Fibroblast of lung (primary cell): ENCODE measurements around the gene RIT2. TPM values are rescaled to one million over a fixed set of nuclear protein-coding genes. Genes with fewer than 3 reads are reported as not detected.

Experiments
- DNase-seq, 2 donors: peaks; one replicate each; pipeline versions ENCODE4 v3.0.0 to v3.0.0-alpha.2; 2010; ENCODE audit warnings: low read depth in 2 of 2
- H2AFZ ChIP-seq: 2 replicates; pipeline ENCODE4 v1.5.1; 2012; ENCODE audit warnings: low read length, control low read depth, inconsistent platforms
- H3K27ac ChIP-seq: 2 replicates; pipeline ENCODE4 v1.5.1; 2011; ENCODE audit warnings: low read length, control low read depth; ENCODE audit not compliant: insufficient read depth
- H3K27me3 ChIP-seq: 2 replicates; pipeline ENCODE4 v1.5.1; 2011; ENCODE audit warnings: mild to moderate bottlenecking, low read length; ENCODE audit not compliant: control insufficient read depth, insufficient read depth
- H3K36me3 ChIP-seq: 2 replicates; pipeline ENCODE4 v1.5.1; 2011; ENCODE audit warnings: low read length; ENCODE audit not compliant: control insufficient read depth, insufficient read depth
- H3K4me1 ChIP-seq: 2 replicates; pipeline ENCODE4 v1.5.1; 2011; ENCODE audit warnings: low read length; ENCODE audit not compliant: control insufficient read depth, insufficient read depth; ENCODE audit errors: extremely low read depth
- H3K4me2 ChIP-seq: 2 replicates; pipeline ENCODE4 v1.5.1; 2011; ENCODE audit warnings: low read length, control low read depth; ENCODE audit not compliant: insufficient read depth; ENCODE audit errors: extremely low read depth
- H3K4me3 ChIP-seq, 4 experiments: fragments of 200-600 bp in 1 of 4; sonication (generic) in 1 of 4; replicated peaks in 1 of 4; 2 replicates each; pipeline ENCODE4 v1.5.1; 2011 to 2016; ENCODE audit warnings: low read length in 4 of 4, low read depth in 3 of 4, mild to moderate bottlenecking in 3 of 4, control low read depth in 2 of 4, inconsistent platforms in 1 of 4, mixed read lengths in 1 of 4; ENCODE audit not compliant: insufficient read depth in 1 of 4; ENCODE audit errors: control extremely low read depth in 1 of 4
- H3K79me2 ChIP-seq: 2 replicates; pipeline ENCODE4 v1.5.1; 2012; ENCODE audit warnings: mild to moderate bottlenecking, low read length, inconsistent platforms; ENCODE audit not compliant: control insufficient read depth, insufficient read depth
- H3K9ac ChIP-seq: 2 replicates; pipeline ENCODE4 v1.5.1; 2011; ENCODE audit warnings: mild to moderate bottlenecking, low read length, control low read depth; ENCODE audit not compliant: insufficient read depth
- H3K9me3 ChIP-seq: 2 replicates; pipeline ENCODE4 v1.5.1; 2012; ENCODE audit warnings: low read depth, low read length; ENCODE audit not compliant: control insufficient read depth, insufficient read depth
- H4K20me1 ChIP-seq: 2 replicates; pipeline ENCODE4 v1.5.1; 2011; ENCODE audit warnings: low read length; ENCODE audit not compliant: control insufficient read depth, insufficient read depth; ENCODE audit errors: extremely low read depth
- EZH2 ChIP-seq: IDR thresholded peaks from 2 replicates; pipeline ENCODE4 v1.5.1; 2012; ENCODE audit warnings: low read length, control low read depth, mild to moderate bottlenecking; ENCODE audit errors: missing control alignments
- polyA plus RNA-seq, 2 donors: library from polyadenylated mRNA; depleted of rRNA in 1 of 2; stranded (reverse) in 1 of 2; unstranded in 1 of 2; fragments of >200 nt; gene quantifications; 2 replicates each; pipeline ENCODE4 v1.2.1, GENCODE V29; 2011 to 2012; ENCODE audit warnings: missing spikeins in 1 of 2
- total RNA-seq: library from RNA; depleted of rRNA; stranded (reverse); fragments of >200 nt; gene quantifications from 2 replicates; pipeline ENCODE4 v1.2.1, GENCODE V29; 2014
- TF ChIP-seq, protein P1 (sequence below), 2 donors: IDR thresholded peaks in 1 of 2; conservative IDR thresholded peaks in 1 of 2; 1 replicate in 1 of 2; 2 replicates in 1 of 2; pipeline ENCODE4 v1.5.1; 2011 to 2012; ENCODE audit warnings: low read length in 2 of 2, control low read depth in 1 of 2, inconsistent platforms in 1 of 2, low read depth in 1 of 2, mild to moderate bottlenecking in 1 of 2

RIT2 gene
- total and polyA plus RNA-seq, 2 donors (not counting 1 experiment from before 2014, with no cell fraction given), result not detected

- TF ChIP-seq, protein P1, sequence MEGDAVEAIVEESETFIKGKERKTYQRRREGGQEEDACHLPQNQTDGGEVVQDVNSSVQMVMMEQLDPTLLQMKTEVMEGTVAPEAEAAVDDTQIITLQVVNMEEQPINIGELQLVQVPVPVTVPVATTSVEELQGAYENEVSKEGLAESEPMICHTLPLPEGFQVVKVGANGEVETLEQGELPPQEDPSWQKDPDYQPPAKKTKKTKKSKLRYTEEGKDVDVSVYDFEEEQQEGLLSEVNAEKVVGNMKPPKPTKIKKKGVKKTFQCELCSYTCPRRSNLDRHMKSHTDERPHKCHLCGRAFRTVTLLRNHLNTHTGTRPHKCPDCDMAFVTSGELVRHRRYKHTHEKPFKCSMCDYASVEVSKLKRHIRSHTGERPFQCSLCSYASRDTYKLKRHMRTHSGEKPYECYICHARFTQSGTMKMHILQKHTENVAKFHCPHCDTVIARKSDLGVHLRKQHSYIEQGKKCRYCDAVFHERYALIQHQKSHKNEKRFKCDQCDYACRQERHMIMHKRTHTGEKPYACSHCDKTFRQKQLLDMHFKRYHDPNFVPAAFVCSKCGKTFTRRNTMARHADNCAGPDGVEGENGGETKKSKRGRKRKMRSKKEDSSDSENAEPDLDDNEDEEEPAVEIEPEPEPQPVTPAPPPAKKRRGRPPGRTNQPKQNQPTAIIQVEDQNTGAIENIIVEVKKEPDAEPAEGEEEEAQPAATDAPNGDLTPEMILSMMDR (conservative IDR thresholded peaks at IDR 0.05 in 1 of 2, IDR thresholded peaks at IDR 0.05 in 1 of 2; ENCODE audit: low read depth in 1 of 2, low read length in 2 of 2), result no peak
- no peak for TF ChIP-seq EZH2
- no peak overlapping the region for H3K9ac ChIP-seq
Measured at GRCh38 chr18:42780171-42780570, 335.3 kb downstream of the RIT2 start.

DNA sequence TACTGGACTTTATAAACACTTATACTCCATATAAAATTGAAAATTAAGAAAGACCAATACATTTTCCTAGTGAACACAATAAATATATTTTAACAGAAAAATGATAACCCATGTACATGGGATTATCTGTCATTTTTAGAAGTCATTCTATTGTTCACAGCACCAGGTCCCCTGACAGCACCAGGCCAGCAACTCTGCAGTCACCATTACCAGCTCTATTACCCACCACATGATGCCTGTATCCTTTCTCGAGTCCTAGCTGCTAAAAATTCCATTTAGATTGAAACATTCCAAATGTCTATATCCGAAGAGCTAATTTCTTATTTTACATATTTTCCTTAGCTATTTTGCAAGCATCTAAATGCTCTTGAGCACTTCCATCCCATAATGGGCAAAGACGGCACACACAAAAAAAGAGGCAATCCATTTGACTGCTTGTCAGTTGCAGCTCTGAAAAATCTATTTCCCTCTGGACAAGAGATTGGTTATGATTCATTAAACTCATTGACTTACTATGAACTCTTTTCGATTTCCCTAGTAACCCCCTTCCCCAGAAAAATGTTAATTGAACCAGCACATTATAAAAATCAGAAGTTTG lies 336.9 kb downstream of the RIT2 start:
- Histone ChIP-seq H4K20me1 (no peaks in the 10 kb centered on the region), H3K4me2 (no peak overlapping the region), H3K4me3 (no peak overlapping the region), H3K36me3 (no peaks in the 10 kb centered on the region), H3K27ac (no peak overlapping the region), H3K9ac (no peak overlapping the region), H3K79me2 (no peaks in the 10 kb centered on the region), H2AFZ (no peak overlapping the region), H3K9me3 (no peaks in the 10 kb centered on the region), H3K4me1 (no peaks in the 10 kb centered on the region), H3K27me3 (no peaks in the 10 kb centered on the region)
- TF ChIP-seq EZH2, result no peak
- TF ChIP-seq, protein P1 (conservative IDR thresholded peaks at IDR 0.05 in 1 of 2, IDR thresholded peaks at IDR 0.05 in 1 of 2; ENCODE audit: low read depth in 1 of 2, low read length in 2 of 2), result no peak
- DNase-seq, result no peak

More at GRCh38 chr18:42780171-42780570, 335.3 kb downstream of the RIT2 start:
- no peak for DNase-seq
- H4K20me1 ChIP-seq, result no peaks in the 10 kb centered on the region
- H2AFZ ChIP-seq, result no peak overlapping the region
- no peaks in the 10 kb centered on the region for H3K36me3 ChIP-seq
- no peaks in the 10 kb centered on the region for H3K4me1 ChIP-seq
- H3K4me2 ChIP-seq, result no peak overlapping the region
- no peaks in the 10 kb centered on the region for H3K9me3 ChIP-seq
- H3K4me3 ChIP-seq, result no peak overlapping the region
- no peaks in the 10 kb centered on the region for H3K27me3 ChIP-seq
- H3K27ac ChIP-seq, result no peak overlapping the region
- no peaks in the 10 kb centered on the region for H3K79me2 ChIP-seq

DNA sequence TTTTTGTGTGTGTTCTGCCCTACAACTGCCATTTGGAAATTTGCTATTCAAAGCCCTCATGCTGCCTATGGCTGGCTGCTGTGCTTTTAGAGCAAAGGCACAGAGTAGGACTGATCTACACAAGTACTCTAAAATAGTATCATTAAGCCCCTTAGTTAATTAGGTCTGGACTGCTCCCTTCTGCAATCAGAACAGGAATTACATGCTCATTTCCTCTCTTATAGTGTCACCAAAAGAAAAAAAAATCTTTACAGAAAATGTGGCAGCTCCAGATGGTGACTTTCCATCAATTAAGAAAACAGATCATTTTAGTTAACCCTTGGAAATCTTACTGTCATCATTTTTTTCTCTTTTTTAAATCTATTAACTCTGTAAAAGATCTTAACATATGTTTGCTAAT lies 337.5 kb downstream of the RIT2 start:
- H3K9ac ChIP-seq, result no peak overlapping the region
- H4K20me1 ChIP-seq, result no peaks in the 10 kb centered on the region
- no peak for TF ChIP-seq EZH2
- TF ChIP-seq, protein P1 (conservative IDR thresholded peaks at IDR 0.05 in 1 of 2, IDR thresholded peaks at IDR 0.05 in 1 of 2; ENCODE audit: low read depth in 1 of 2, low read length in 2 of 2), result no peak
- H3K27ac ChIP-seq, result no peak overlapping the region
- H2AFZ ChIP-seq, result no peak overlapping the region
- no peak overlapping the region for H3K4me2 ChIP-seq
- no peaks in the 10 kb centered on the region for H3K4me1 ChIP-seq
- no peak for DNase-seq
- H3K4me3 ChIP-seq, result no peak overlapping the region
- H3K79me2 ChIP-seq, result no peaks in the 10 kb centered on the region
- no peaks in the 10 kb centered on the region for H3K9me3 ChIP-seq
- no peaks in the 10 kb centered on the region for H3K36me3 ChIP-seq
- no peaks in the 10 kb centered on the region for H3K27me3 ChIP-seq
